Coronary artery (tissue), 2 donors: ENCODE measurements around the gene SNX17.
A peak's percentile ranks its signal among the peaks of the same experiment; 100 is the strongest.

ENCODE experiments used
- DNase-seq: peaks from one replicate; pipeline ENCODE4 v3.0.0-alpha.2; 2017; ENCODE audit warnings: low spot score
- H3K27ac ChIP-seq, 2 donors: fragments of 200-600 bp; sonication (generic); one replicate each; pipeline ENCODE4 v1.5.1; 2016 to 2019
- H3K4me3 ChIP-seq: fragments of 200-600 bp; sonication (generic); 2 replicates; pipeline ENCODE4 v1.5.1; 2016; ENCODE audit warnings: mild to moderate bottlenecking, moderate library complexity
- CTCF ChIP-seq: fragments of 200-600 bp; sonication (generic); IDR thresholded peaks from one replicate; pipeline ENCODE4 v1.5.1; 2019; ENCODE audit warnings: antibody characterized with exemption

The SNX17 gene

GRCh38 chr2:27381577-27382181, 11.3 kb downstream of the SNX17 start:
- peak overlapping the region; percentile 81 to 96 for H3K27ac ChIP-seq
- TF ChIP-seq CTCF, result no peak
- H3K4me3 ChIP-seq, result peak overlapping the region; percentile 94
- DNase-seq, result no peak

- Histone ChIP-seq H3K4me3 (no peak overlapping the region), H3K27ac (no peak overlapping the region)
- no peak for DNase-seq
- TF ChIP-seq CTCF, result no peak
Observed at GRCh38 chr2:27390822-27391679, 20.6 kb downstream of the SNX17 start.

DNA sequence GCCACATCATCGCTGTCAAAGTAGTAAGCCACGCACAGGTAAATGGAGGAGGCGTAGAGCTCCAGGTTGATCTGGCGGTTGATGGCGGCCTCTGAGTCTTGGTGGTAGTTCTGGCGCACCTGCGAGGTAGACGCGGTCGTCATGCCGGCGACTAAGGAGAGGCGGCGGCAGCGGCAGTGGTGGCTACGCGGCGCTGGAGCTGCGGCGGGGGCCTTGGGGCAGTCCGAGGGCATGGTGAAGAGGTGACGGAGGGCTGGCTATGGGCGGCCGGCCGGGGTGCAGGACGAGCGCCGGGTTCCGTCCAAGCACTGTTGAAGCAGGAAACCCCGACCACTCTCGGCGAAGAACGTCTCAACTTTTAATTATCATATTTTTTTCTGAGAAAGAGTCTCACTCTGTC, 22.8 kb downstream of the SNX17 start:
- DNase-seq, result no peak
- Histone ChIP-seq H3K27ac (no peak overlapping the region), H3K4me3 (no peak overlapping the region)
- no peak for TF ChIP-seq CTCF

DNA sequence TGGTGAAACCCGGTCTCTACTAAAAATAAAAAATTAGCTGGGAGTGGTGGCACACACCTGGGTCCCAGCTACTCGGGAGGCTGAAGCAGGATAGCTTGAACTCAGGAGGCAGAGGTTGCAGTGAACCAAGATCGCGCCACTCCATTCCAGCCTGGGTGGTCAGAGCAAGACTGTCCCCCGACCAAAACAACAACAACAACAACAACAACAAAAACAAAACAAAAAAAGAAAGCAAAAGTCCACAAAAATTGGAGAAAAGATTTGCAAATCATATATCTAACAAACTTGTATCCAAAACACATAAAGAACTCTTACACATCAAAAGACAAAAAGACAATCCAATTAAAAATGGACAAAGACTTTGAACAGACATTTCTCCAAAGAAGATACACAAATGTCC, 28.5 kb downstream of the SNX17 start:
- DNase-seq, result no peak
- TF ChIP-seq CTCF, result no peak
- Histone ChIP-seq H3K4me3 (no peak overlapping the region), H3K27ac (no peak overlapping the region)

DNA sequence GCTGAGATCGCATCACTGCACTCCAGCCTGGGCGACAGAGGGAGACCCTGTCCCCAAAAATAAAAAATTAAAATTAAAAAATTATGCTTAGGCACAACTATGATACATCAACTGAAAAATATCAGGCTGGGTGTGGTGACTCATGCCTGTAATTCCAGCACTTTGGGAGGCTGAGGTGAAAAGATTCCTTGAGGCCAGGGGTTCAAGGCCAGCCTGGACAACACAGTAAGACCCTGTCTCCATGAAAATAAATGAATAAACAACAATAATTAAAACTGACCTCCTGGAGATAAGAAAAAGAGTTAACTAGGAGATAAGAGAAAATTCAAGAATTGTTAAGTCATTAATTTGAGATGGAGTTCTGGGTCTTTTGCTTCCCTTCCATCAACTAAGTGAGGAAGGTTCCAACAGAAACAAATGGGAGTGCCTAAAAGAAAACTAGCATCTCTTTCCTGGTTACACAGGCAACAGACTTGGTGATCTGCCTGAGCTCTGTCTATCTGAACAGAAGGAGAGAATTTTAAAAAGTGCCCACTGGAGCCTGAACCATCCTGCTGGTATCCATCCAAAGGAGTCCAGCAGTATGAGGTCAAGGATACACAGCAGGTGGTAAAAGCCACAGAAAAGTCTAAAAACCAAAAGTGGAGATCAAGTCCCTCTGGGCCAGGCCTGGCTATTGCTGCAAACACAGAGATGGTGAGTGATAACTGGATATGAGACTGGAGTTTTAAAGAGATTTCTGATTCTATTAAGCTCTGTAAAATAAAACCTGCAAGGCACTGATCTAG, 30.1 kb downstream of the SNX17 start:
- no peak overlapping the region for H3K27ac ChIP-seq
- no peak for TF ChIP-seq CTCF

GRCh38 chr2:27407798-27408491, 37.5 kb downstream of the SNX17 start:
- Histone ChIP-seq H3K27ac (no peak overlapping the region), H3K4me3 (peak overlapping the region; percentile 90)
- peak; percentile 18 for TF ChIP-seq CTCF
- no peak for DNase-seq

More for the DNA sequence above, 30.1 kb downstream of the SNX17 start:
- H3K4me3 ChIP-seq, result no peak overlapping the region
- DNase-seq, result no peak
